Skeletal muscle satellite cell (primary cell): ENCODE results near the gene UBP1.
"Not testable (repeated sequence)": the region's sequence is repeated elsewhere in the genome, so short reads cannot be mapped to it uniquely, and the experiment has no call there.

ENCODE experiments used
- H3K27me3 ChIP-seq: 2 replicates; pipeline ENCODE4 v1.7.0; 2013; ENCODE audit warnings: low read length; ENCODE audit not compliant: control insufficient read depth, insufficient read depth
- H3K36me3 ChIP-seq: 2 replicates; pipeline ENCODE4 v1.7.0; 2013; ENCODE audit warnings: mild to moderate bottlenecking, control low read depth, low read length; ENCODE audit not compliant: insufficient read depth
- H3K4me1 ChIP-seq: 2 replicates; pipeline ENCODE4 v1.7.0; 2013; ENCODE audit warnings: low read length; ENCODE audit not compliant: control insufficient read depth, insufficient read depth
- H3K4me2 ChIP-seq: 2 replicates; pipeline ENCODE4 v1.7.0; 2013; ENCODE audit warnings: mild to moderate bottlenecking, low read length
- H3K4me3 ChIP-seq: 2 replicates; pipeline ENCODE4 v1.7.0; 2013; ENCODE audit warnings: low read length
- H3K9ac ChIP-seq: 2 replicates; pipeline ENCODE4 v1.7.0; 2013; ENCODE audit warnings: mild to moderate bottlenecking, low read depth, low read length, moderate library complexity
- H3K9me3 ChIP-seq: replicated peaks from 2 replicates; pipeline ENCODE4 v1.7.0; 2013; ENCODE audit warnings: mild to moderate bottlenecking, control low read depth, low read length

UBP1 gene

GRCh38 chr3:33430061-33430460 lies 10.1 kb downstream of the UBP1 start:
- Histone ChIP-seq H3K4me1 (peaks cover 42% of the 10 kb centered on the region), H3K9me3 (no peaks in the 10 kb centered on the region), H3K4me2 (no peak overlapping the region), H3K4me3 (no peak overlapping the region), H3K36me3 (peaks cover 1% of the 10 kb centered on the region), H3K27me3 (no peaks in the 10 kb centered on the region), H3K9ac (no peak overlapping the region)

GRCh38 chr3:33429306-33429705 lies 10.9 kb downstream of the UBP1 start:
- H3K27me3 ChIP-seq, H3K4me3 ChIP-seq: not testable (repeated sequence)
- peaks cover 41% of the 10 kb centered on the region for H3K4me1 ChIP-seq

DNA sequence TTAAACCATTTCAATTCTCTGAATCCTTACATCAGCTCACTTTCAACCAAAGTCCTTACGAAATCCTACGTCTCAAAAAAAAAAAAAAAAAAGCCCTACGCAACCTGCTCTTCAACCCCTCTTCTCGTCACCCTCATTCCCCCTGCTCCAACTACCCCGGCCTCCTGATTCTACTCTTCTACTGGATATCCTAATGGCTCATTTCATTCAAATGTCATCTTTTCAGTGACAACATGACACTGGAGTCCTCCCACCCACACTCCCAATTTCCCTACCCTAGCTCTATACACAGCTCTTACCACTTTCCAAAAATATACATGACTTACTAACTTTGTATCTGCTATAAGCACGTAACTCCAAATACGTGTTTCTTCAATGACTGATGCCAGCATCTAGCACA lies 11.5 kb downstream of the UBP1 start:
- no peak overlapping the region for H3K4me3 ChIP-seq
- peaks cover 12% of the 10 kb centered on the region for H3K36me3 ChIP-seq
- no peak overlapping the region for H3K4me2 ChIP-seq
- H3K4me1 ChIP-seq: peaks cover 36% of the 10 kb centered on the region
- H3K9ac ChIP-seq: no peak overlapping the region
- no peaks in the 10 kb centered on the region for H3K27me3 ChIP-seq
- no peaks in the 10 kb centered on the region for H3K9me3 ChIP-seq

More at GRCh38 chr3:33429306-33429705, 10.9 kb downstream of the UBP1 start:
- not testable (repeated sequence) for H3K4me2 ChIP-seq, H3K9ac ChIP-seq, H3K36me3 ChIP-seq, H3K9me3 ChIP-seq

GRCh38 chr3:33426630-33427317 lies 13.4 kb downstream of the UBP1 start:
- Histone ChIP-seq H3K36me3 (peaks cover 24% of the 10 kb centered on the region), H3K9ac (no peak overlapping the region), H3K27me3 (no peaks in the 10 kb centered on the region), H3K4me2 (no peak overlapping the region), H3K4me3 (no peak overlapping the region), H3K9me3 (no peaks in the 10 kb centered on the region), H3K4me1 (peaks cover 18% of the 10 kb centered on the region)

DNA sequence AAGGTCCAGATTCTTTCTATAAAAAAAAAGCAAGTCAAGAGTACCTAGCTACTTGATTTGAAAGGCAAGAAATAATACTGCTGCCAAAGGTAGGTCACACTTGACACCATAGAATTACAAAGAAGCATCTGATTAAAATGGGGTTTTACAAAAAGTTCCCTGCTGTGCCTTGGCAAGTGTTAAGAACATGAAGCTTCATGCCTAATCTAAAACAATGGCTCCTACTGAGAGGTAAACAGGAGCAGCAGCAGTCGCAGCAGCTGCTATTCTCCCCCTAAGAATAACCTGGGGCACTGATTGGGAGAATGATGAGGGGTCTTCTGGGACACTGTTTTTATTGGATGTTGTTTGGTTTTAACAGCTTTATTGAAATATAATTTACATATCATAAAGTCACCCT lies 14.1 kb downstream of the UBP1 start:
- H3K27me3 ChIP-seq: no peaks in the 10 kb centered on the region
- H3K4me2 ChIP-seq: no peak overlapping the region
- H3K9me3 ChIP-seq: no peaks in the 10 kb centered on the region
- no peak overlapping the region for H3K4me3 ChIP-seq
- peaks cover 29% of the 10 kb centered on the region for H3K36me3 ChIP-seq
- no peak overlapping the region for H3K9ac ChIP-seq
- H3K4me1 ChIP-seq: peaks cover 15% of the 10 kb centered on the region

DNA sequence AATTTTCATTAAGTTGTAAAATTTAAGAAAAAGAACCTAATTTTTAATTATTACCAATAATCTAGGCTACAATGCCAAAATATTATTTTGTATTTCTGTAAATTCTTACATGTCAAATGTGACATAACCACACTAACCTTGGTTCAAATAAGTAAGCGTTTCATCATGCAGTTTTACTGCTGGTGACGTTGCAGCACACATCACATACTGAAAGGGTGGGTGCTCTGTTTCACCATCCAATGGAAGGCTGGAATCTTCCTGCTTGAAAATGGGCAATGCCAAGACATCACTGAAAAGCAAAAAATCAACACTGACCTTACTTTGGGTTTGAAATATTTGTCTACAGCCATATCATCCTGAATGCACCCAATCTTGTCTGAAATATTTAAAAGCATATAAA lies 14.8 kb downstream of the UBP1 start:
- Histone ChIP-seq H3K9me3 (no peaks in the 10 kb centered on the region), H3K4me1 (peaks cover 11% of the 10 kb centered on the region)

DNA sequence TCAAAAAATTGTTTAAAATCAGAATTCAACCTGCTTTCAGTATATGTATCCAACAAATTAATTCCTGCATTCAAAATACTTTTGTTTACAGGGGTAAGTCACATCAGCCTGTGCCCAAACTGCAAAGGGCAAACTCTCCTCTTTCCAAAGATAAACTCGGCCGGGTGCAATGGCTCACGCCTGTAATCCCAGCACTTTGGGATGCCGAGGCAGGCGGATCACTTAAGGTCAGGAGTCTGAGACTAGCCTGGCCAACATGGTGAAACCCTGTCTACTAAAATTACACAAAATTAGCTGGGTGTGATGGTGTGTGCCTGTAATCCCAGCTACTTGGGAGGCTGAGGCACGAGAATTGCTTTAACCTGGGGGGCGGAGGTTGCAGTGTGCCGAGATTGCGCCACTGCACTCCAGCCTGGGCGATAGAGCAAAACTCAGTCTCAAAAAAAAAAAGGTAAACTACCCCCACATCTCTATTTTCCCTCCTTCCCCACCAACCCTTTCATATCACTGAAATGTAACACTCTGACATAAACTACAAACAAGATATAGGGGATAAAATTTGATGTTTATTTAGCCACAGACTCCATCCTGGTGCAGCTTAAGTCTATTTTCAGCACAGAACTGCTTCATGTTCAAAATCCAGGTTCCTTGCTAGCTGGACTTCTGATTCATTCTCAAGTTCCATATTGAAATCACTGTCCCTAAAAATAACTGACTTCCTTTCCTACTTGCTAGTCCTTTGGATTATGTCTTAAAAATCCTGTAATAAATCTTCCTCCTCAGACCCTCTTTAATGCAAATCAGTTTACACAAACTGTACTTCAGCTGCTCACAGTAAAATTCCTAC lies 15.4 kb downstream of the UBP1 start:
- Histone ChIP-seq H3K4me2 (no peak overlapping the region), H3K4me3 (no peak overlapping the region), H3K9ac (no peak overlapping the region), H3K4me1 (peaks cover 9% of the 10 kb centered on the region), H3K27me3 (no peaks in the 10 kb centered on the region), H3K9me3 (no peaks in the 10 kb centered on the region), H3K36me3 (peaks cover 39% of the 10 kb centered on the region)

More for the DNA sequence above, 14.8 kb downstream of the UBP1 start:
- Histone ChIP-seq H3K27me3 (no peaks in the 10 kb centered on the region), H3K4me2 (no peak overlapping the region), H3K9ac (no peak overlapping the region), H3K4me3 (no peak overlapping the region), H3K36me3 (peaks cover 35% of the 10 kb centered on the region)

DNA sequence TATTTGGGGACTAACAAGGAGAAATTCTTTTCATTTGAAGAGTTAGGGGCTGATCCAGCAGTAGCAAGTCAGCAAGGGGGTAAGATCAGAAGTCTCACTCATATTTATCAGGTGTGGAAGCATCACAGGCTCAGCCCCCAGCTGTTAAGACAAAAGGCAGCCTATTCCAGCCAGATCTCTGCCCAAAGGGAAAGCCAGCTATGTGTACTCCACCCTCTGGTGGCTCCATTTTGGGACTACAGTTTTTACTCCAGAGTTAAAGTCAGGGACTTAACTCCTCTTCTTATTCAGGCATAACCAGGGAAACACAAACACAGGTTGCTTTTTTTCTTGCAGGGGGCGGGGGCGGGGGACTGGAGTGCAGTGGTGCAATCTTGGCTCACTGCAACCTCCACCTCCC lies 19.2 kb downstream of the UBP1 start:
- Histone ChIP-seq H3K9me3 (no peaks in the 10 kb centered on the region), H3K9ac (no peak overlapping the region), H3K4me1 (peaks cover 4% of the 10 kb centered on the region), H3K4me2 (no peak overlapping the region), H3K4me3 (no peak overlapping the region), H3K36me3 (peaks cover 58% of the 10 kb centered on the region), H3K27me3 (no peaks in the 10 kb centered on the region)

DNA sequence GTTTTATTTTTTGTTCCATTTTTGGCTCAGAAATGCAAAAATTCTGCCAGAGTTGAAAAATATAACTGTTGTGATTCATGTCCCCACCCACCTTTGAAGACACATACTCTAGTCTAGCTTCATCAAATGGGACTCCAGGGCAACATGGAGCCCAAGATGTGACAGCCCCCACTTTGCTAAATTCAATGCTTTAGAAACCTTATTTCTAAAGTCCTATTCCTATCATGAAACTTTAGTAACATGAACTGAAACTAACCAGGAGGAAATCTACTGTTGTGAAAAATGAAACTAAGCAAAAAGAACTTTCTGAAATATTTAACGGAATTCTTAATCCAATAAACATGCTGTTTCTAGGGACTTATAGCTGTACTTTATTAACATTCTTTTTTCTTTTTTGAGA lies 20.3 kb downstream of the UBP1 start:
- Histone ChIP-seq H3K36me3 (peaks cover 64% of the 10 kb centered on the region), H3K9ac (no peak overlapping the region), H3K4me3 (no peak overlapping the region), H3K27me3 (no peaks in the 10 kb centered on the region), H3K4me1 (peaks cover 4% of the 10 kb centered on the region), H3K9me3 (no peaks in the 10 kb centered on the region), H3K4me2 (no peak overlapping the region)

DNA sequence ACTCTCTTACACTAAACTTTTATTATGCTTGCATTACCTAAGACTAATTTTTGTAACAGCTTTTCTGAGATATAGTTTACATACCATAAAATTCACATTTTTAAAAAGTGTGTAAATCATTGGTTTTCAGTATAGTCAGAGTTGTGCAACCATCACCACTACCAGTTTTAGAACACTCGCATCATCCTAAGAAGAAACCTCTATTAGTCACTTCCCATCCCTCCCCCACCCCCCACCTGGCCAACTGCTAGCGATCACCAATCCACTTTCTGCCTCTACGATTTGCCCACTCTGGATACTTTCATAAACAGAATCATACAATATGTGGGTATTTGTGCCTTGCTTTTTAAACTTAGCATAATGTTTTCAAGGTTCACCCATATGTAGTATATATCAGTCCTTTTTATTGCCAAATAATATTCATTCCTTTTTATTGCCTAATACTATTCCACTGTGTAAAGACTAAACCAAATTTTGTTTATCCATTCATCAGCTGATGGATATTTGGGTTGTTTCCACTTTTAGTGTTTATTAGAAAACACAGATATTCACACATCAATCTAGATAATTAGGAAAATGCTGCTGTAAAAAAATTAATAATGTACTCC lies 23.0 kb downstream of the UBP1 start:
- Histone ChIP-seq H3K9me3 (no peaks in the 10 kb centered on the region), H3K36me3 (peaks cover 57% of the 10 kb centered on the region)

DNA sequence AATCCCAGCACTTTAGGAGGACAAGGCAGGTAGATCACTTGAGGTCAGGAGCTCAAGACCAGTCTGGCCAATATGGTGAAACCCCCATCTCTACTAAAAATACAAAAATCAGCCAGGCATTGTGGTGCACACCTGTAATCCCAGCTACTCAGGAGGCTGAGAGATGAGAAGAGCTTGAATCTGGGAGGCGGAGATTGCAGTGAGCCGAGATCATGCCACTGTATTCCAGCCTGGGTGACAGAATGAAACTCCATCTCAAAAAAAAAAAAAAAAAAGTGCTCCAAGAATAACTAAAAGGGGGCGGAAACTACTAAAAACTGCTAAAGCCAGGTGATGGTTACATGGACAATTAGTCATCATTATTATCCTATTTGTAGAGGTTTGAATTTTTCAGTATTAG lies 29.4 kb downstream of the UBP1 start:
- H3K4me3 ChIP-seq, H3K4me2 ChIP-seq, H3K9me3 ChIP-seq, H3K27me3 ChIP-seq, H3K4me1 ChIP-seq, H3K9ac ChIP-seq: not testable (repeated sequence)
- peaks cover 78% of the 10 kb centered on the region for H3K36me3 ChIP-seq

More for the DNA sequence above, 23.0 kb downstream of the UBP1 start:
- Histone ChIP-seq H3K9ac (no peak overlapping the region), H3K4me2 (no peak overlapping the region), H3K4me1 (peaks cover 4% of the 10 kb centered on the region), H3K4me3 (no peak overlapping the region), H3K27me3 (no peaks in the 10 kb centered on the region)
